Peyer's patch (tissue), 4 donors: ENCODE data around the gene RPL36AL.

Experiments
- POLR2A ChIP-seq, 2 donors: fragments of 450-650 bp; IDR thresholded peaks; one replicate each; pipeline ENCODE4 v1.5.1; 2017; ENCODE audit warnings: antibody characterized with exemption in 2 of 2, mild to moderate bottlenecking in 2 of 2, moderate library complexity in 2 of 2
- TF ChIP-seq, protein P1 (sequence below), 6 experiments: fragments of 450-650 bp in 4 of 6; fragments of 200-600 bp in 2 of 6; sonication (generic) in 1 of 6; IDR thresholded peaks; one replicate each; pipeline ENCODE4 v1.5.1; 2017 to 2019; ENCODE audit warnings: antibody characterized with exemption in 6 of 6, mild to moderate bottlenecking in 3 of 6, moderate library complexity in 1 of 6

DNA sequence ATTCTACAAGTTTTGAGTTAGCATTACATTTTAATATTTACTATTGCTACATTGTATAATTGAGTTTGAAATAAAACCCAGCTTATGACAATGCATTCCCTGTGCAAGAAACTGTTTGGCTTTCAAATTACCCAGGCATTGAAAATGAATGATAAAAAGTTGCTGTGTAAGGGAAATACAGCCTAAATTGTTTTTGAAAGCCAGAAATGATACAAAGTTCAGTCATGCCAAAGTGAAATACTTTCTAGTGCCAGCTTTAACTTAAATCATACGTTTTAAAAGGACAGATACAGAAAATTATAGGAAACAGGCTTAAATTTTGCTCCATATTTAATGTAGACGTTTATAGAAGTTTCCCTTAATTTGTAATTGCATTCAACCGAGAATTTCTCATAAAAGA is 3.0 kb upstream of the RPL36AL start:
- TF ChIP-seq, protein P1, sequence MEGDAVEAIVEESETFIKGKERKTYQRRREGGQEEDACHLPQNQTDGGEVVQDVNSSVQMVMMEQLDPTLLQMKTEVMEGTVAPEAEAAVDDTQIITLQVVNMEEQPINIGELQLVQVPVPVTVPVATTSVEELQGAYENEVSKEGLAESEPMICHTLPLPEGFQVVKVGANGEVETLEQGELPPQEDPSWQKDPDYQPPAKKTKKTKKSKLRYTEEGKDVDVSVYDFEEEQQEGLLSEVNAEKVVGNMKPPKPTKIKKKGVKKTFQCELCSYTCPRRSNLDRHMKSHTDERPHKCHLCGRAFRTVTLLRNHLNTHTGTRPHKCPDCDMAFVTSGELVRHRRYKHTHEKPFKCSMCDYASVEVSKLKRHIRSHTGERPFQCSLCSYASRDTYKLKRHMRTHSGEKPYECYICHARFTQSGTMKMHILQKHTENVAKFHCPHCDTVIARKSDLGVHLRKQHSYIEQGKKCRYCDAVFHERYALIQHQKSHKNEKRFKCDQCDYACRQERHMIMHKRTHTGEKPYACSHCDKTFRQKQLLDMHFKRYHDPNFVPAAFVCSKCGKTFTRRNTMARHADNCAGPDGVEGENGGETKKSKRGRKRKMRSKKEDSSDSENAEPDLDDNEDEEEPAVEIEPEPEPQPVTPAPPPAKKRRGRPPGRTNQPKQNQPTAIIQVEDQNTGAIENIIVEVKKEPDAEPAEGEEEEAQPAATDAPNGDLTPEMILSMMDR (IDR thresholded peaks at IDR 0.05) = no peak
- TF ChIP-seq POLR2A (IDR thresholded peaks at IDR 0.05) = no peak
